Gastroesophageal sphincter (tissue), 3 donors: ENCODE data around the gene WNT7B.

ENCODE experiments used
- CTCF ChIP-seq, 4 experiments: fragments of 200-600 bp in 2 of 4; fragments of 450-650 bp in 2 of 4; sonication (generic) in 1 of 4; IDR thresholded peaks; one replicate each; pipeline ENCODE4 v1.5.1; 2017 to 2019; ENCODE audit warnings: antibody characterized with exemption in 4 of 4, mild to moderate bottlenecking in 2 of 4, moderate library complexity in 2 of 4
- EP300 ChIP-seq: sonication (generic); formaldehyde crosslinking; IDR thresholded peaks from one replicate; pipeline ENCODE4 v1.6.1; 2017; ENCODE audit warnings: antibody characterized with exemption, mild to moderate bottlenecking
- POLR2A ChIP-seq, 2 donors: fragments of 450-650 bp; IDR thresholded peaks; one replicate each; pipeline ENCODE4 v1.6.1; 2017; ENCODE audit warnings: antibody characterized with exemption in 2 of 2, mild to moderate bottlenecking in 2 of 2, moderate library complexity in 1 of 2
- POLR2AphosphoS5 ChIP-seq: sonication (generic); formaldehyde crosslinking; IDR thresholded peaks from one replicate; pipeline ENCODE4 v1.6.1; 2017; ENCODE audit warnings: antibody characterized with exemption

- TF ChIP-seq CTCF (IDR thresholded peaks at IDR 0.05) = no peak
- no peak for TF ChIP-seq POLR2A (IDR thresholded peaks at IDR 0.05)
- TF ChIP-seq POLR2AphosphoS5 = no peak
- TF ChIP-seq EP300 = no peak
Measured at GRCh38 chr22:45992737-45993136, 15.8 kb upstream of the WNT7B start.
